ENCODE measurements around the gene TMEM225. TPM values are rescaled to one million over a fixed set of nuclear protein-coding genes. Genes with fewer than 3 reads are reported as not detected.
"Not testable (repeated sequence)": the region's sequence is repeated elsewhere in the genome, so short reads cannot be mapped to it uniquely, and the experiment has no call there.

TMEM225 gene
- not detected for total RNA-seq

- H3K36me3 Mint-ChIP-seq = no peaks in the 10 kb centered on the region
- ATAC-seq = no peak
- no peaks in the 10 kb centered on the region for H3K27me3 Mint-ChIP-seq
- no peaks in the 10 kb centered on the region for H3K9me3 Mint-ChIP-seq (ENCODE audit: low read depth)
- H3K4me3 Mint-ChIP-seq = no peak within 1 kb of the TSS
- H3K4me1 Mint-ChIP-seq = no peaks in the 10 kb centered on the region
- CTCF ChIA-PET = no interaction called here
- no peak for DNase-seq
- H3K27ac Mint-ChIP-seq = no peak within 1 kb of the TSS
Observed at GRCh38 chr11:123885570-123885969, at the start of gene TMEM225. Gene TMEM225 (minus strand): TSS chr11:123885670. CDS start chr11:123885425, 245 bp downstream.

- ATAC-seq (no peak), DNase-seq (no peak)
- CTCF ChIA-PET = no interaction called here
- Mint-ChIP-seq H3K27me3 (no peaks in the 10 kb centered on the region), H3K4me1 (no peaks in the 10 kb centered on the region), H3K4me3 (no peak overlapping the region), H3K27ac (no peak overlapping the region), H3K9me3 (ENCODE audit: low read depth) (no peaks in the 10 kb centered on the region), H3K36me3 (no peaks in the 10 kb centered on the region)
Observed at GRCh38 chr11:123924027-123924426, 38.6 kb upstream of the TMEM225 start.

- Mint-ChIP-seq H3K36me3 (no peaks in the 10 kb centered on the region), H3K4me1 (no peaks in the 10 kb centered on the region), H3K27me3 (no peaks in the 10 kb centered on the region), H3K9me3 (ENCODE audit: low read depth) (no peaks in the 10 kb centered on the region), H3K27ac (no peak overlapping the region), H3K4me3 (no peak overlapping the region)
- no peak for ATAC-seq
- DNase-seq = no peak
- CTCF ChIA-PET = no interaction called here
Observed at GRCh38 chr11:123920943-123921342, 35.5 kb upstream of the TMEM225 start.

- Mint-ChIP-seq H3K4me3 (no peak overlapping the region), H3K27me3 (peaks cover 16% of the 10 kb centered on the region), H3K4me1 (peaks cover 6% of the 10 kb centered on the region), H3K36me3 (no peaks in the 10 kb centered on the region), H3K27ac (no peak overlapping the region), H3K9me3 (ENCODE audit: low read depth) (no peaks in the 10 kb centered on the region)
- no peak for ATAC-seq
- CTCF ChIA-PET = no interaction called here
- no peak for DNase-seq
Observed at GRCh38 chr11:123905826-123906225, 20.4 kb upstream of the TMEM225 start.

GRCh38 chr11:123904932-123905331 lies 19.5 kb upstream of the TMEM225 start:
- peaks cover 16% of the 10 kb centered on the region for H3K27me3 Mint-ChIP-seq

DNA sequence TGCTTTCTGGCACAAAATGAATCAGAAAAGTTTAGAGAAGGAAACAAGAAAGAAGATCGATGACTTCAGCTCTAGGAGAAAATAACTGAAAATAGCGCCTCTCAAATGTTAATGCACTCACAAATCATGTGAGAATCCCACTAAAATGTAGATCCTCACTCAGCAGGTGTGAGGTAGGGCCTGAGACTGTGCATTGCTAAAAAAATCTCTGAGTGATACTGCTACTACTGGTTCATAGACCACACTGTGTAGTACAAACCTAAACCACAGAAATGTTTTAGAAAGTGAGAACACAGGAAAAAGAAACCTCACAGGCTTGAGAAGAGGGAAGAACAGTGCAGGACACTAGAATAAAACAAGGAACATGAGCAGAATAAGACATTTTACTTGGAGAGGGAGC lies 18.5 kb upstream of the TMEM225 start:
- Mint-ChIP-seq H3K4me1 (peaks cover 6% of the 10 kb centered on the region), H3K4me3 (no peak overlapping the region), H3K27ac (no peak overlapping the region), H3K9me3 (ENCODE audit: low read depth) (no peaks in the 10 kb centered on the region), H3K36me3 (no peaks in the 10 kb centered on the region), H3K27me3 (peaks cover 13% of the 10 kb centered on the region)
- CTCF ChIA-PET = no interaction called here
- no peak for DNase-seq
- ATAC-seq = no peak

More at GRCh38 chr11:123904932-123905331, 19.5 kb upstream of the TMEM225 start:
- Mint-ChIP-seq H3K4me1 (peaks cover 6% of the 10 kb centered on the region), H3K4me3 (no peak overlapping the region), H3K9me3 (ENCODE audit: low read depth) (no peaks in the 10 kb centered on the region), H3K27ac (no peak overlapping the region), H3K36me3 (no peaks in the 10 kb centered on the region)
- no peak for ATAC-seq
- no peak for DNase-seq
- CTCF ChIA-PET = no interaction called here

DNA sequence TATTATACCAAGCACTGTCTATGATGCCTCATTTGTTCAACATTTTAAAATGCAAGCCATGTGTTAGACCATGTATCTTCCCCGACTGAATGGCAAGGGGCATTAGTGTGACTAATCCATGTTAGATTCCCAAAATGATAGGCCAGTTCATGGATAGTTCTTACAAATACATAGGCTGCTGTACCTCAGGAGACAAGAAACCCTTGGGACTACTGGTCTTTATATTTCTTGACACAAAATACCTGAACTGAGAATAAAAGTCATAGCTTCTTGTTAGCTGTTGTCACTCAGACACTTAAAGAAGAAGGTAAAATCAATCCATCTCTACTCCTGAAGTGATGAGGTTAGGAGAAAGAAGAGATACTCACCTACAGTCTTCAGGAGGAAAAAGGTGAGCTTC lies 16.4 kb upstream of the TMEM225 start, which contains the start of gene OR8D4:
OR8D4 (plus strand) TSS at position 301 of the 400 bp plus-strand sequence. CDS start 4,265 bp downstream, outside the sequence.
- H3K4me1 Mint-ChIP-seq = peaks cover 6% of the 10 kb centered on the region
- no peak within 1 kb of the TSS for H3K4me3 Mint-ChIP-seq
- H3K27ac Mint-ChIP-seq = no peak within 1 kb of the TSS

GRCh38 chr11:123899792-123900191 lies 14.3 kb upstream of the TMEM225 start:
- CTCF ChIA-PET = no interaction called here
- no peak overlapping the region for H3K27ac Mint-ChIP-seq
- no peak overlapping the region for H3K4me3 Mint-ChIP-seq
- H3K9me3 Mint-ChIP-seq (ENCODE audit: low read depth) = no peaks in the 10 kb centered on the region
- peaks cover 9% of the 10 kb centered on the region for H3K27me3 Mint-ChIP-seq
- no peaks in the 10 kb centered on the region for H3K36me3 Mint-ChIP-seq
- no peak for DNase-seq
- no peak for ATAC-seq
- H3K4me1 Mint-ChIP-seq = peaks cover 6% of the 10 kb centered on the region

More for the DNA sequence above, 16.4 kb upstream of the TMEM225 start, which contains the start of gene OR8D4:
- Mint-ChIP-seq H3K27me3 (peaks cover 13% of the 10 kb centered on the region), H3K9me3 (ENCODE audit: low read depth) (no peaks in the 10 kb centered on the region), H3K36me3 (no peaks in the 10 kb centered on the region)
- no peak for DNase-seq
- CTCF ChIA-PET = no interaction called here
- no peak for ATAC-seq

DNA sequence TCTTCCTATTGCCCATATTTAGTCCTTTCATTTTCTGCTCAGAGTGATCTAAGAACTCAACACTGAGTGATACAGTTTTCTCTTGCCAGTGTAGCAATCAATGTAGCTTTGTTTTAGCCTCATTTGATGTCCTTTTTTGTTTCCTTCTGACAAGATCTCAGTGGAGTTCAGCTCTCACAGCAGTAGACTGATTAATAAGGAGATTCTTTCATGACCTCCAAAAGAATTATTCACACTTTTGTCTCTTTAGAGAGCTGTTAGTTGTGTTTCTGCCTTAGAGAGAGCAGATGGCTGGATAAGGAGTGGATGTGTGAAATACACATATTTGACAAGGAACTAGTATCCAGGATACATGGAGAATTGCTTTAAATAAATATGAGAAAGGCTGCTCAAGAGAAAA lies 6.6 kb upstream of the TMEM225 start:
- no peak for DNase-seq
- H3K4me1 Mint-ChIP-seq = no peaks in the 10 kb centered on the region
- H3K27ac Mint-ChIP-seq = no peak overlapping the region
- H3K27me3 Mint-ChIP-seq = peaks cover 3% of the 10 kb centered on the region
- H3K9me3 Mint-ChIP-seq (ENCODE audit: low read depth) = no peaks in the 10 kb centered on the region
- no peak overlapping the region for H3K4me3 Mint-ChIP-seq
- CTCF ChIA-PET = no interaction called here
- ATAC-seq = no peak
- no peaks in the 10 kb centered on the region for H3K36me3 Mint-ChIP-seq

DNA sequence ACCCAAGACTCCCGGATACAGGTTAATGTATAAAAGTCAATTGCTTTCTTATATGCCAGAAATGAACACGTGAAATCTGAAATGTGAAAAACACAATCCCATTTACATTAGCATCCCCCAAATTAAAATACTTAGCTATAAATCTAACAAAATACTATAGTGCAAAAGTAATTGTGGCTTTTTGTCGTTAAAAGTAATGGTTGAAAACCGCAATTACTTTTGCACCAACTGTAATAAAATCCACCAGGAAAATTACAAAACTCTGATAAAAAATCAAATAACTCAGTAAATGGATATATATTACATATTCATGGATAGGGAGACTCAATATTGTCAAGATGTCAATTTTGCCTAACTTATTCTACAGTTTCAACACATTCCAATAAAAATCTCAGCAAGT lies 4.6 kb downstream of the TMEM225 start:
- CTCF ChIA-PET = no interaction called here

GRCh38 chr11:123867795-123868194 lies 17.7 kb downstream of the TMEM225 start:
- H3K9me3 Mint-ChIP-seq (ENCODE audit: low read depth); H3K4me3 Mint-ChIP-seq; H3K27me3 Mint-ChIP-seq; ATAC-seq; H3K36me3 Mint-ChIP-seq; H3K4me1 Mint-ChIP-seq; H3K27ac Mint-ChIP-seq; CTCF ChIA-PET; DNase-seq: not testable (repeated sequence)

More for the DNA sequence above, 4.6 kb downstream of the TMEM225 start:
- Mint-ChIP-seq H3K27ac (no peak overlapping the region), H3K27me3 (no peaks in the 10 kb centered on the region), H3K36me3 (no peaks in the 10 kb centered on the region), H3K4me1 (no peaks in the 10 kb centered on the region), H3K9me3 (ENCODE audit: low read depth) (no peaks in the 10 kb centered on the region), H3K4me3 (no peak overlapping the region)
- no peak for ATAC-seq
- no peak for DNase-seq

DNA sequence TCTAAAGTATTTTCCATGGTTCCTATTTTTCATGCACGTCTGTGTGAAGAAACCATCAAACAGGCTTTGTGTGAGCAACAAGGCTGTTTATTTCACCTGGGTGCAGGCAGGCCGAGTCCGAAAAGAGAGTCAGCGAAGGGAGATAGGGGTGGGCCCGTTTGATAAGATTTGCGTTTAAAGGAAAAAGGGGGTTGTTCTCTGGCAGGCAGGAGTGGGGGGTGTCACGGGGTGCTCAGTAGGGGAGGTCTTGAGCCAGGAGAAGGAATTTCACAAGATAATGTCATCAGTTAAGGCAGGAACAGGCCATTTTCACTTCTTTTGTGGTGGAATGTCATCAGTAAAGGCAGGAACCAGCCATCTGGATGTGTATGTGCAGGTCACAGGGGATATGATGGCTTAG lies 20.2 kb downstream of the TMEM225 start:
- H3K4me3 Mint-ChIP-seq; H3K36me3 Mint-ChIP-seq; DNase-seq; ATAC-seq; CTCF ChIA-PET; H3K27me3 Mint-ChIP-seq; H3K9me3 Mint-ChIP-seq (ENCODE audit: low read depth); H3K4me1 Mint-ChIP-seq; H3K27ac Mint-ChIP-seq: not testable (repeated sequence)

- Mint-ChIP-seq H3K4me1 (no peaks in the 10 kb centered on the region), H3K27me3 (no peaks in the 10 kb centered on the region)
Observed at GRCh38 chr11:123859731-123860130, 25.7 kb downstream of the TMEM225 start.

GRCh38 chr11:123856444-123856843 lies 29.0 kb downstream of the TMEM225 start:
- no peak overlapping the region for H3K27ac Mint-ChIP-seq
- peaks cover 2% of the 10 kb centered on the region for H3K9me3 Mint-ChIP-seq (ENCODE audit: low read depth)
- H3K4me3 Mint-ChIP-seq = no peak overlapping the region
- CTCF ChIA-PET = no interaction called here
- no peak for DNase-seq
- no peak for ATAC-seq
- H3K27me3 Mint-ChIP-seq = no peaks in the 10 kb centered on the region
- H3K4me1 Mint-ChIP-seq = no peaks in the 10 kb centered on the region
- H3K36me3 Mint-ChIP-seq = no peaks in the 10 kb centered on the region

More at GRCh38 chr11:123859731-123860130, 25.7 kb downstream of the TMEM225 start:
- no peaks in the 10 kb centered on the region for H3K36me3 Mint-ChIP-seq
- DNase-seq (no peak), ATAC-seq (no peak)
- H3K27ac Mint-ChIP-seq = no peak overlapping the region
- no peak overlapping the region for H3K4me3 Mint-ChIP-seq
- CTCF ChIA-PET = no interaction called here
- H3K9me3 Mint-ChIP-seq (ENCODE audit: low read depth) = peaks cover 2% of the 10 kb centered on the region

DNA sequence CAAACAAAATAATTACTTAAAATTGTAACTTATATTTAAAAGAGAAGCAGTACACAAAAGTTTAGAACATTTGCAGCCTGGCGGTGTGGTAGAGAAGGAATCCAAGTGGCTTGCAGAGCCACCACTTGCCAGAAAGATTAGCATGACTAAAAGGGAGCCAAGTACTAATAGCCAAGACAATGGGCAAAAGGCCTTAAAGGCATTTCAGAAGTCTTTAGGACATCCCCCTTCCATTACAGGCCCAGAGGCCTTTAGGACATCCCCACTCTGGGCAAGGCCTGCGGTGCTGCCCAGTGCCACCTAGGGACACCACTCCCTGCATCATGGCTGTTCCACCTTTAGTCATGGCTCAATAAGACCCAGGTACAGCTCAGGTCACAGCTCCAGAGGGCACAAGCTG lies 32.4 kb downstream of the TMEM225 start:
- H3K27me3 Mint-ChIP-seq = peaks cover 11% of the 10 kb centered on the region
- H3K36me3 Mint-ChIP-seq = no peaks in the 10 kb centered on the region
- DNase-seq (no peak), ATAC-seq (no peak)
- no peaks in the 10 kb centered on the region for H3K4me1 Mint-ChIP-seq
- CTCF ChIA-PET = no interaction called here
- H3K9me3 Mint-ChIP-seq (ENCODE audit: low read depth) = peaks cover 2% of the 10 kb centered on the region
- no peak overlapping the region for H3K27ac Mint-ChIP-seq
- no peak overlapping the region for H3K4me3 Mint-ChIP-seq
